ENCODE data around the gene OR51V1.

DNA sequence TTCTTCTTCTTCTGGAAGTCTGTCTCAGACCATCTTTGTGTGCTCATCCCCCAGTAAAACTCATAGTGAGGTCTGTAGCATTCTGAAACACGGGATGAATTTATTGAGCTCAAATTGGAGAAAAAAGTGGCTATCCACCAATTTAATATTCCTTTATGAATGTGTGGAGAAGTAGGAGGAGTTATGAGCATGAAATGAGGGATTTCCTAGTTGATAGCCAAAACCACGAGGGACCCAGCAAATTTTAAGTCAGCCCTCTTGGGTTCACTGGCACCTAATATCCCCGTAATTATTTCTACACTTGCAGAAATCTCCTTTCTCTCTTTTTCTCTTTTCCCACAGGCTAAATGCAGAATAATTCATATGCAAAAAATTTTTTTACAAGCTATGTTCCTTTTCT, 45.8 kb downstream of the OR51V1 start, which contains the start of gene OR52A1:
- no peak for TF ChIP-seq POLR2A (IDR thresholded peaks at IDR 0.05)
- TF ChIP-seq, protein P1, sequence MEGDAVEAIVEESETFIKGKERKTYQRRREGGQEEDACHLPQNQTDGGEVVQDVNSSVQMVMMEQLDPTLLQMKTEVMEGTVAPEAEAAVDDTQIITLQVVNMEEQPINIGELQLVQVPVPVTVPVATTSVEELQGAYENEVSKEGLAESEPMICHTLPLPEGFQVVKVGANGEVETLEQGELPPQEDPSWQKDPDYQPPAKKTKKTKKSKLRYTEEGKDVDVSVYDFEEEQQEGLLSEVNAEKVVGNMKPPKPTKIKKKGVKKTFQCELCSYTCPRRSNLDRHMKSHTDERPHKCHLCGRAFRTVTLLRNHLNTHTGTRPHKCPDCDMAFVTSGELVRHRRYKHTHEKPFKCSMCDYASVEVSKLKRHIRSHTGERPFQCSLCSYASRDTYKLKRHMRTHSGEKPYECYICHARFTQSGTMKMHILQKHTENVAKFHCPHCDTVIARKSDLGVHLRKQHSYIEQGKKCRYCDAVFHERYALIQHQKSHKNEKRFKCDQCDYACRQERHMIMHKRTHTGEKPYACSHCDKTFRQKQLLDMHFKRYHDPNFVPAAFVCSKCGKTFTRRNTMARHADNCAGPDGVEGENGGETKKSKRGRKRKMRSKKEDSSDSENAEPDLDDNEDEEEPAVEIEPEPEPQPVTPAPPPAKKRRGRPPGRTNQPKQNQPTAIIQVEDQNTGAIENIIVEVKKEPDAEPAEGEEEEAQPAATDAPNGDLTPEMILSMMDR (IDR thresholded peaks at IDR 0.05): no peak

Data from testis (tissue), 2 donors.